Brain microvascular endothelial cell (primary cell): Measurements from ENCODE around the gene DDX46.
"Not testable (repeated sequence)": the region's sequence is repeated elsewhere in the genome, so short reads cannot be mapped to it uniquely, and the experiment has no call there.

Experiments
- DNase-seq: peaks from one replicate; pipeline ENCODE4 v3.0.0-alpha.2; 2020
- H3K27ac ChIP-seq: fragments of 250-450 bp; sonication (Bioruptor Pico); 2 replicates; pipeline ENCODE4 v1.5.1; 2020; ENCODE audit warnings: mild to moderate bottlenecking, moderate library complexity
- H3K27me3 ChIP-seq: fragments of 250-450 bp; sonication (Bioruptor Pico); replicated peaks from 2 replicates; pipeline ENCODE4 v1.5.1; 2020; ENCODE audit warnings: mild to moderate bottlenecking
- H3K36me3 ChIP-seq: fragments of 250-450 bp; sonication (Bioruptor Pico); replicated peaks from 2 replicates; pipeline ENCODE4 v1.5.1; 2020; ENCODE audit warnings: mild to moderate bottlenecking
- H3K4me3 ChIP-seq: 2 replicates; pipeline ENCODE4 v1.5.1; 2011; ENCODE audit warnings: low read depth, mild to moderate bottlenecking, control low read depth, low read length, moderate library complexity
- in situ Hi-C: cut with HindIII; loops from 2 replicates; pipeline ENCODE4 v1.10.0; 2017; ENCODE audit warnings: low sequenced_read_pairs, low pct_ligation_motif_present
- TF ChIP-seq, protein P1 (sequence below): IDR thresholded peaks from 2 replicates; pipeline ENCODE4 v1.5.1; 2011; ENCODE audit warnings: low read depth, mild to moderate bottlenecking, moderate library complexity, low read length, control low read depth, inconsistent platforms; ENCODE audit errors: missing control alignments

Gene DDX46, protein sequence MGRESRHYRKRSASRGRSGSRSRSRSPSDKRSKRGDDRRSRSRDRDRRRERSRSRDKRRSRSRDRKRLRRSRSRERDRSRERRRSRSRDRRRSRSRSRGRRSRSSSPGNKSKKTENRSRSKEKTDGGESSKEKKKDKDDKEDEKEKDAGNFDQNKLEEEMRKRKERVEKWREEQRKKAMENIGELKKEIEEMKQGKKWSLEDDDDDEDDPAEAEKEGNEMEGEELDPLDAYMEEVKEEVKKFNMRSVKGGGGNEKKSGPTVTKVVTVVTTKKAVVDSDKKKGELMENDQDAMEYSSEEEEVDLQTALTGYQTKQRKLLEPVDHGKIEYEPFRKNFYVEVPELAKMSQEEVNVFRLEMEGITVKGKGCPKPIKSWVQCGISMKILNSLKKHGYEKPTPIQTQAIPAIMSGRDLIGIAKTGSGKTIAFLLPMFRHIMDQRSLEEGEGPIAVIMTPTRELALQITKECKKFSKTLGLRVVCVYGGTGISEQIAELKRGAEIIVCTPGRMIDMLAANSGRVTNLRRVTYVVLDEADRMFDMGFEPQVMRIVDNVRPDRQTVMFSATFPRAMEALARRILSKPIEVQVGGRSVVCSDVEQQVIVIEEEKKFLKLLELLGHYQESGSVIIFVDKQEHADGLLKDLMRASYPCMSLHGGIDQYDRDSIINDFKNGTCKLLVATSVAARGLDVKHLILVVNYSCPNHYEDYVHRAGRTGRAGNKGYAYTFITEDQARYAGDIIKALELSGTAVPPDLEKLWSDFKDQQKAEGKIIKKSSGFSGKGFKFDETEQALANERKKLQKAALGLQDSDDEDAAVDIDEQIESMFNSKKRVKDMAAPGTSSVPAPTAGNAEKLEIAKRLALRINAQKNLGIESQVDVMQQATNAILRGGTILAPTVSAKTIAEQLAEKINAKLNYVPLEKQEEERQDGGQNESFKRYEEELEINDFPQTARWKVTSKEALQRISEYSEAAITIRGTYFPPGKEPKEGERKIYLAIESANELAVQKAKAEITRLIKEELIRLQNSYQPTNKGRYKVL

DNA sequence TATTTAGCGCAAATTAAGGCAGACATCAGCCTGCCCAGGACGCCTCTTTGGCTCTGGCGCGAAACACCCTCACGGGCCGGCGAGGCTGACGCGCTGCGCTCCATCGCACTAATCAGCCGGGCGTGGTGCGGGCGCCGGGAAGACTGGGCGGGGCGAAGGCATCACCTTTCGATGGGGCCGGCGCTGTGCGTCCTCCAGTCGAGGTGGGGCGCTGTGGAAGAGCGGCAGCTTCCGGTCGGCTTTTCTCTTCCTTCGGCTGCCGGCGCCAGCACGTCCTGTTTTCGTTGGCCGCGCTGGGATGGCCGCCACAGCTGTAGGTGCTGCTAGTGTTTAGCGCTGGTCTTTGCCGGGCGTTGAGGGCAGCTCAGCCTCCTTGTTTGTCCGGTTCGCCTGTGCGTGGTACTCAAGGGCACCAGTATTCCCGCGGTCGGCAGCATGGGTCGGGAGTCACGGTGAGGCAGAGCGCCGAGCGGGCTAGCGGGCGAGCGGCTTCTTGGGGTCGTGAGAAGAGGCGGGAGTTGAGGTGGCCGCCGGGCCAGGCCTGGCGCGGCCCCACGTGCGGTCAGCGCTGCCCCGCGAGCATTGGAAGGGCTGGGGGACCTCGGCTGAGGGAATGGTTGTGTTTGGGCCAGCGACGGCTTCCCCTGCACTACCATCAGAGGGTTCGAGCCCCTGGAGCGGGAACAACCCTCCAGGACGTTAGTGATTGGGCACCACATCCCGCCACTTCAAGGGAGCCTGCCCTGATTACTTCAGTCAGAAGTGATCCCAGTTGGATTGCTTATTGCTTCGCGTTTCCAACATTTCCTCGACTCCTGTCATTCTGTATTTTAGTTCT is at the start of gene DDX46:
TSS of gene DDX46 (plus strand) at position 276 of the 838 bp plus-strand sequence. CDS start at position 436, 160 bp downstream.
- Histone ChIP-seq H3K36me3 (no peaks in the 10 kb centered on the region), H3K27me3 (no peaks in the 10 kb centered on the region), H3K4me3 (peak within 1 kb of the TSS; percentile 97), H3K27ac (peak within 1 kb of the TSS; percentile 68)
- in situ Hi-C loops: no loop called here
- TF ChIP-seq, protein P1, sequence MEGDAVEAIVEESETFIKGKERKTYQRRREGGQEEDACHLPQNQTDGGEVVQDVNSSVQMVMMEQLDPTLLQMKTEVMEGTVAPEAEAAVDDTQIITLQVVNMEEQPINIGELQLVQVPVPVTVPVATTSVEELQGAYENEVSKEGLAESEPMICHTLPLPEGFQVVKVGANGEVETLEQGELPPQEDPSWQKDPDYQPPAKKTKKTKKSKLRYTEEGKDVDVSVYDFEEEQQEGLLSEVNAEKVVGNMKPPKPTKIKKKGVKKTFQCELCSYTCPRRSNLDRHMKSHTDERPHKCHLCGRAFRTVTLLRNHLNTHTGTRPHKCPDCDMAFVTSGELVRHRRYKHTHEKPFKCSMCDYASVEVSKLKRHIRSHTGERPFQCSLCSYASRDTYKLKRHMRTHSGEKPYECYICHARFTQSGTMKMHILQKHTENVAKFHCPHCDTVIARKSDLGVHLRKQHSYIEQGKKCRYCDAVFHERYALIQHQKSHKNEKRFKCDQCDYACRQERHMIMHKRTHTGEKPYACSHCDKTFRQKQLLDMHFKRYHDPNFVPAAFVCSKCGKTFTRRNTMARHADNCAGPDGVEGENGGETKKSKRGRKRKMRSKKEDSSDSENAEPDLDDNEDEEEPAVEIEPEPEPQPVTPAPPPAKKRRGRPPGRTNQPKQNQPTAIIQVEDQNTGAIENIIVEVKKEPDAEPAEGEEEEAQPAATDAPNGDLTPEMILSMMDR: peak; percentile 83
- peak; percentile 91 for DNase-seq

DNA sequence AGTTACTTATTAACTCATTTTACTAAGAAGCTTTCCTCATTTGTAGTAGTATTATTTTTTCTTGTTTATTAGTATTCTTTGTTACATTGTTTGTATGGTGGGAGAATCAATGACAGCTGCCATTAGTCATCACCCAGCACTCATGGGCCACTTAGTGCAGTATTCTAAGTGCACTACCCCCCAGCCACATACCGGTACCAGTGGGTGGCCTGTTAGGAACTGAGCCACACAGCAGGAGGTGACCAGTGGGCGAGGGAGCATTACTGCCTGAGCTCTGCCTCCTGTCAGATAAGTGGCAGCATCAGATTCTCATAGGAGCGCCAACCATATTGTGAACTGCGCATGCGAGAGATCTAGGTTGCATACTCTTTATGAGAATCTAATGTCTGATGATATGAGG is 44.5 kb upstream of the DDX46 start:
- peak; percentile 45 for DNase-seq
- peaks cover 66% of the 10 kb centered on the region for H3K36me3 ChIP-seq
- in situ Hi-C loops: no loop called here

DNA sequence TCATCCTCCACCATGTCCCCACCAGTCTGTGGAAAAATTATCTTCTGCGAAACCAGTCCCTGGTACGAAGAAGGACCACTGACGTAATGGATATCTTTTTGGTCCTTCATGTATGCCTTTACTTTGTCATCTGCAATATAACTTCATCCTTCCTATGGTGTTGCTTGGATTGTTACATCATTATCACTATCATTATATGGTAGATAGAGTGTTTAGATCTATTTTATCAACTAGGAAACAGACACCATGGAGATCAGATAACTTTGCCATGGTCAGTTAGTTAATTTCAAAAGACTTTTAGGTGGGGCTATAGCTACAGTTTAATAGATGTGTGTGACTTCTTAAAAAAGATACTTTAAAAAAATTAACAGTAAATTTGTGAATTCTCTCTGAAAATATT is 44.0 kb upstream of the DDX46 start:
- no peaks in the 10 kb centered on the region for H3K27me3 ChIP-seq
- no peak for DNase-seq
- in situ Hi-C loops: no loop called here
- H3K4me3 ChIP-seq: no peak overlapping the region
- H3K27ac ChIP-seq: no peak overlapping the region
- TF ChIP-seq, protein P1: no peak
- H3K36me3 ChIP-seq: peaks cover 65% of the 10 kb centered on the region

More for the DNA sequence above, 44.5 kb upstream of the DDX46 start:
- no peaks in the 10 kb centered on the region for H3K27me3 ChIP-seq
- TF ChIP-seq, protein P1: no peak
- no peak overlapping the region for H3K4me3 ChIP-seq
- no peak overlapping the region for H3K27ac ChIP-seq

DNA sequence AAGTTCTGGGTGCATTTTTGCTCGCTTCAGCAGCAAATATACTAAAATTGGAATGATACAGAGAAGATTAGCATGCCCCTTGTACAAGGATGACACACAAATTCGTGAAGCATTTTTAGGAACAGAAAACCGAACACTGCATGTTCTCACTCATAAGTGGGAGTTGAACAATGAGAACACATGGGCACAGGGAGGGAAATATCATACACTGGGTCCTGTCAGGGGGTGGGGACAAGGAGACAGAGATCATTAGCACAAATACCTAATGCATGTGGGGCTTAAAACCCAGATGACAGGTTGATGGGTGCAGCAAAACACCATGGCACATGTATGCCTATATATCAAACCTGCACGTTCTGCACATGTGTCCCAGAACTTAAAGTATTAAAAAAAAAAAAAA is 43.1 kb upstream of the DDX46 start:
- H3K4me3 ChIP-seq, in situ Hi-C loops, DNase-seq, H3K27me3 ChIP-seq, H3K27ac ChIP-seq: not testable (repeated sequence)
- peaks cover 67% of the 10 kb centered on the region for H3K36me3 ChIP-seq

DNA sequence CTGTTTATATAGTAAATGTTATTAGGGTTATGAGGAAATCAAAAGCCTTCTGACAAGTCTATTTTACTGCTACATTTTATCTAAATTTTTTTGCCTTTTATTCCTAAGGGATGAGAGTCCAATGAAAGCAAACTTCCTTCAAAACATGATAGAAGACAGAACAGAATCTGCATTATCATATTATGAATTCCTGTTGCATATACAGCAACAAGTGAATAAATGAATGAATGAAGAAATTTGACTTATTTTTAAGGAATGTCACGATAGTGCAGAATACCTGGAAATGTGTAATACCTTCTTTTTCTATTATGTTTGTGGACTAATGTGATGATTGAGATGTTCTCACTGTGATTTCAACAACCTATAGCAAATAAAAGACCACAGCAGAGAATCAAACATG is 33.7 kb upstream of the DDX46 start:
- H3K27ac ChIP-seq: no peak overlapping the region
- peaks cover 44% of the 10 kb centered on the region for H3K36me3 ChIP-seq
- H3K27me3 ChIP-seq: no peaks in the 10 kb centered on the region
- no peak overlapping the region for H3K4me3 ChIP-seq
- DNase-seq: no peak
- in situ Hi-C loops: no loop called here
- TF ChIP-seq, protein P1: no peak
